HG03159 (cell line): ENCODE measurements around the gene TMEM145.
A peak's percentile ranks its signal among the peaks of the same experiment; 100 is the strongest.

Source experiments
- ATAC-seq: cut with Tn5 transposase; IDR thresholded peaks from one replicate; pipeline ENCODE4 v1.9.1; 2021; ENCODE audit warnings: mild to moderate bottlenecking, moderate library complexity; ENCODE audit not compliant: unreplicated experiment

TMEM145 gene

DNA sequence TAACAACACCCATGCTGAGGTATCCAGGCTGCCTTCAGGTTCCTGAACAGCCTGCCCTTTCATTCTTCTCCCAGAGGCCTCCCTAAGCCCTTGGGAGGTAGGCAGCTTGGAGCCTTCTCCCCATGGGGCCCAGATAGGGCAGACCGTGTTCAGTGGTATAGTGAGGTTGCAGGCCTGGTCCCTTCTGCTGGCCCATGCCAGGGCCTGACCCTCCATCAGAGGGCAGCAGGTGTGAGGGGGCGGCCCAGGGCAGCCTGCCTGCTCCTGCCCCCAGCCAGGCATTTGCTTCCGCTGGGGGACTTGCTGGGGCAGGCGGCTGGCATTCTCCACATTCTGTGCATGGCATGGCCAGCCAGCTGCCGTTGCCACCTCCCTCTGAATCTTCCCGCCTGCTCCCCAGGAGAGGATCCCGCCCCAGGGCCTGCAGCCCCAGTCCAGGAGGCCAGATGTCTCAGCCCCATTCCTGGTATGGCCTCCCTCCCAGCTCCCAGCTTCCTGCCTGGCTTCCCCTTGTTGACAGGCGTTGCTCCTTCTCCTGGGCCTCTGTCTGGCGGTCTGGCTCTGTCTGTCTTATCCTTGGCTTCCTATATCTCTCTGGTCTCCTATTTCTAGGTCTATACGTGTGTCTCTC, 35.2 kb upstream of the TMEM145 start:
- no peak for ATAC-seq

DNA sequence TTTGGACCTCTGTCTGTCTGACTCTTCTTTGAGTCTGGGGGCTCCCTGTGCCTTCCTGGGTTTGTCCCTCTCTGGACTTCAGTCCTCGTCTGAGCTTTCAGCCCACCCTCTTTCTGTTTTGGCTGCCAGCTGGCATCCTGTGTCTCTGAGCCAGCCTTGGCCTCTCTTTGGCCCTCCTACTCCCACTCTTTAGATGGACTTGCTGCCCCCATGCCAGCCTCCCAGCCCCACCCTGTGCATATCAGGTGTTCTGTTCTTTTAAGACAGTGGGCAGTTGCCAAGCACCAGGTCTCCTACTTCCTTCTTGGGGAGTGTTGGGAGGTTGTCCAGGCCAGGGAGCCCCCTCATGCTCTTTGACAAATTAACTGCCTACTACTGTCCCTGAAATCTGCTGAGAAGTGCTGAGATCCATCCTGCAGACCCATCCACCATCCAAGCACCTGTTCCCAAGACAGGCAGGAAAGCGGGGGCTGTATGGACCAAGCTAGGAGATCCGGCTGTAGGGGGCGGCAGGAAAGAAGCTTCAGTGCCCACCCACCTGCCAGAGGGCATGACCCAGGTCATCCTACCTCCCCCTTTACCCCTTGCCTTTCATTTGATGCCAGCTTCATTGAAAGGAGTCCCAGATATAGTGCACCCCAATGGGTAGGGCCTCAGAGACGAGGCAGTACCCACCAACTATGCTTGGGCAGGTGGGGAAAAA, 34.5 kb upstream of the TMEM145 start:
- ATAC-seq, result no peak

- ATAC-seq, result no peak
These were observed 33.8 kb upstream of the TMEM145 start for GRCh38 chr19:42279155-42279901.

- ATAC-seq, result peak; percentile 30
These were observed 33.0 kb upstream of the TMEM145 start for GRCh38 chr19:42279902-42280814.

DNA sequence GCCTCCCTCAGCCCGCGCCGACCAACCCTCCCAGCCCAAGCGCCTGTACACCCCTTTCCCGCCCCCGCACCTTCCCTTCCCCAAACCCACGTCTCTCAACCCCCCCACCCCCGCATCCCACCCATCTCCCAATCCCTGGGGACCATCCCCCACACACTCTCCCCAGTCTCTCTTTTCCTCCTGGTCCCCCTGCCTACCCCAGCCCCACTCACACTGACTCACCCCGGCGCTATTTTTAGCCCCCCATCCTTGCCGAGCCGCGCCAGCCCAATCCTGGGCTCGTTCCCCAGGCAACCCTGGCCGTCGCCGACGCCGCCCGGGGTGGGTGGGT, 32.3 kb upstream of the TMEM145 start:
- no peak for ATAC-seq

- no peak for ATAC-seq
These were observed 31.8 kb upstream of the TMEM145 start for GRCh38 chr19:42281146-42281826.

- ATAC-seq, result no peak
These were observed 31.0 kb upstream of the TMEM145 start for GRCh38 chr19:42281827-42282762.

DNA sequence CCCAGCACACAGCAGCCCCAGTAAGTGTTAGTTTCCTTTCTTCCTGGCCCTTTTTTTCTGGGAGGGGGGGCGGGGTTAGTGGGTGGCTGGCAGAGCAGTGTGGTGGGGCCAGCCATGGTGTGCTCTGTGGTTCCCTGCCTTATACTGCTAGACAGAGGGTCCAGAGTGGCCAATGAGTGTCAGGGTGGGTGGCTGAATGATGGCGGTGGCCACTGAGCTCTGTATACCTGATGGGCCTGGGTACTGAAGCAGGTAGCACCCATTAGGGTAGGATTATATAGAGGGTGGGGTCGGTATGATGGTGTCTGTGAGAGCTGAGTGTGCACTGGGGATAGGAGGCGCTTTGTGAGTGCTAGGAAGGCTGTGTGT, 30.3 kb upstream of the TMEM145 start:
- ATAC-seq, result no peak

DNA sequence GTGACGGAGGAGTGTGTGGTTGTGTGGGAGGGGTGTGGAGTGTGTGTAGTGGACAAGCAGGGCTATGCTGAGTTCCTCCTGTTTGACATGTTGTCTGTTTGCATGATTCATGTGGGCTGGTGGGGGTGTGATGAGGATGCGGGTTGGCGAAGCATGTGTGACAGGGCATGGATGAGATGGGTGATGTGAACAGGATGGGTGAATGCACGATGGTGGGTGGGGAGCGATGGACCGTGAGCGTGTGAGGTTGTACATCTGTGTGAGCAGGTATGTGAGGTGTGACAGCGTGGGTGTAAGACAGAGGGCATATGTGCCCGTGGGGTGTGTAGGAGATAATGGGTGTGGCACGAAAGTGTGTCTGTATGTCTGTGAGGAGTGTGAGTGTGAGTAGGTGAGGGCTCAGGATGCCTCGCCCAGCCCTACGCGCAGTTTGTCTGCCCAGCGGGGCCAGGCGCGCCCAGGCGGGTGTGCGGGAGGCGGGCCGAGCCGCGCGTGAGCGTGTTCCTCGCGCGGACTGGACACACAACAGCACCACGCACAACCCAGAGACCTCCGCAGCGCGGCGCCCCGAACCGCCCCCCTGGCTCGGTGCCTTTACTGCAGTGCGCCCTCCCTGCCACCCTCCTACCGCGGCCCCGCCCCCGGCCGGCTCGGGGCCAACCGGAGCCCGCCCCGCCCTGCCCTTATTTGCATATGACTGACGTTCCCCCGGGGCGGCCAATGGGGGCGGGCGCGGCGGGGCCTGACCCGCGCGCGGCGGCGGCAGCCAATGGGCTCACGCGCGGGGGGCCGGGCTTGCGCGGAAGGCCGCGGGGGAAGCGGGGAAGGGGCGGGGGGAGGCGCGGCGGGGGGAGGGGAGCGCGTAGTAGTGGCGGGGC, 29.7 kb upstream of the TMEM145 start:
- ATAC-seq, result peak; percentile 42

DNA sequence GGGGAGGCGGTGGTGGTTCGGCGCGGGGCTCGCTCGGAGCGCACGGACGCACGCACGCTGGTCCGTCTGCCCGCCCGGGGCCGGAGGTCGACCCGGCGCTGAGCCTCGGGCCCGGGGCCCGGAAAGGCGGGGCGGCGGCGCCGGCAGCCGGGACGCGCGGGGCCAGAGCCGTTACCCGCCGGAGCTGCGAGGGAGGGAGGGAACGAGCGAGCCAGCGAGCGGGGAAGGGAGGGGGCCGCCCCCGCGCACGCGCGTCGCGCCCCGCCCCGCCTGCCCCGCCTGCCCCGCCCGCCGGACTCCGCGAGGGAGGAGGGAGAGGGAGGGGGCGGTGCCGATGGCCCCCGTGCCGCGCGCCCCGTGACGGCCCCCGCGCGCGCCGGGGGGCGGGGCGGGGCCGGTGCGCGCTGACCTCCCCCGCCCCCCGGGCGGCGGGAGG, 29.0 kb upstream of the TMEM145 start:
- peak; percentile 26 for ATAC-seq

DNA sequence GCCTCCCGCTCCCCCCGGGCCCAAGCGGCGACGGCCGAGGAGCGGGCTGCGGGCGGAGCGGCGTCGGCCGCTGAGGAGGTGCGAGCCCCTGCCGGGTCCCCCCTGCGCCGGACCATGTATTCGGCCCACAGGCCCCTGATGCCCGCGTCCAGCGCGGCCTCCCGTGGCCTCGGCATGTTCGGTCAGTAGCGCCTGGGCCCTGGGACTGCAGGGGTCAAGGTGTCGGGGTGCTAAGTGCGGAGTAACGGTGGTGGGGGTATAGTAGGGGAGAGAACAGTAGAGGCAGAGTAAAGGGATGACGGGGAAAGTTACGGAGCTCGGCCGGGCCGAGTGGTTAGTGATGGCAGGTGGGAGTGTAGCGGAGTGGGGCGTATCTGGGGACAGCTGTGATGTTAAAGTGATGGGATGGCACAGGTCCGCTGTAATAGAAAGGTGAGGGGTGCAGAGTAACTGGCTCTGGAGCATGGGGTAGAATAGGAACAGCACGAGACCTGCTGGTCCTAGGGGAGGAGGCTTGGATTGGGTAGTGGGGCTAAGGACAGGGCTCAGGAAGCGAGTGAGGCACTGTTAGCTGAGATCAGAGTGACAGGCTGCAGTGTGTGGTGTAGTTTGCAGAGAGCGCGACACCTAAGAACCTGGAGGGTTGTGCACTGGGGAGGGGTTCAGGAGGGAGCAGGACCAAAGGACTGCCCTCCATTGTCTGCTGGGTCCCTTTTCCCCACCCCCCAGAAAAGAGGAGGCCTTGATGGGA, 28.3 kb upstream of the TMEM145 start:
- no peak for ATAC-seq

DNA sequence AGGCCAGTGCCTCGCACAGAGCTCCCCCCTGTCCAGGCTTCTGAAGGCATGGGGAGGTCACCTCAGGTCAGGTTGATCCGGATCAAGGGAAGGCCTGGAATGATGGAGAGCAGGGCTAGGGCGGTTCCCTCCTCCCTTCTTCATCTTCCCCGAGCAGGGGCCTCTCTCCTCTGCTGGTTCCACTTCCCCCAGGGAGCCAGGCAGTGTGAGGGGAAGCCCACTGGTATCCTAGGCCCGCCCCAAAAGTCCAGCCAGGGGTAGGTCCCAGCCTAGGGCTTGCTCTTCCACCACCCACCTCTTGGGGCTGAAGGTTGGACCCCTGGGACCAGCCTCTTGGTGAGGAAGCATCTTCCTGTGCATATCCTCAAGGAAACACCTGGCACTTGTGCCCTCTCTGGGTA, 27.6 kb upstream of the TMEM145 start:
- ATAC-seq, result no peak

GRCh38 chr19:42285988-42286348, 27.1 kb upstream of the TMEM145 start:
- no peak for ATAC-seq

GRCh38 chr19:42286349-42287016, 26.6 kb upstream of the TMEM145 start:
- no peak for ATAC-seq

GRCh38 chr19:42287017-42287826, 25.9 kb upstream of the TMEM145 start:
- ATAC-seq, result no peak

- ATAC-seq, result no peak
These were observed 25.3 kb upstream of the TMEM145 start for GRCh38 chr19:42287827-42288107.

- ATAC-seq, result no peak
These were observed 24.7 kb upstream of the TMEM145 start for GRCh38 chr19:42288387-42288786.
